Stimulated activated CD4-positive, alpha-beta T cell treated with anti-CD3 and anti-CD28 coated beads, Interleukin-4, amount 100 ng/mL, for 48 hours (primary cell): ENCODE results near the gene PTPN13.

Experiments used
- DNase-seq, 2 donors: peaks; one replicate each; pipeline ENCODE4 v3.0.0-alpha.2; 2020; ENCODE audit warnings: low read depth in 2 of 2

The PTPN13 gene

DNA sequence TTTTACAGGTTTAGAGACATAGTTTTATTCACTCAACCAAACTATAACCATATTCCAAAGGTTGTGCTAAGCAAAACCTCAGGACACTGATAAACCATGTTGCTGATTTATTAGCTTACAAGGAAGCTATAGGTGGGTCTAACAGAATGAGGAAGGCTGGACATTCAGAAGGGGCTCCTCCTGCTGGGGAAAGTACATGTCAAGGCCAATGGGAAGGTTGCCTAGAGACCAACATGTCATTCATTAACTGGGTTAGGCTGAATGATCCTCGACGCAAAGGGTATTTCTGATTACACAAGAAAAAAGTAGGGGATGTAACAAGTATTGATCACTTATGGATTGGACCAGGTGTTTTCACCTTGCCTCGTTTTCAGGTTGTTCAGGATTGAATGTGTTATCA is 224.7 kb downstream of the PTPN13 start:
- DNase-seq, result no peak

- DNase-seq, result no peak
Observed at GRCh38 chr4:86819561-86819960, 225.4 kb downstream of the PTPN13 start.

- DNase-seq, result no peak
Observed at GRCh38 chr4:86821151-86821550, 227.0 kb downstream of the PTPN13 start.

GRCh38 chr4:86822136-86822535 is 228.0 kb downstream of the PTPN13 start:
- no peak for DNase-seq

GRCh38 chr4:86825511-86825910 is 231.4 kb downstream of the PTPN13 start:
- DNase-seq, result no peak

- DNase-seq, result no peak
Observed at GRCh38 chr4:86831262-86832130, 237.4 kb downstream of the PTPN13 start.

- DNase-seq, result no peak
Observed at GRCh38 chr4:86833615-86834014, 239.5 kb downstream of the PTPN13 start.

DNA sequence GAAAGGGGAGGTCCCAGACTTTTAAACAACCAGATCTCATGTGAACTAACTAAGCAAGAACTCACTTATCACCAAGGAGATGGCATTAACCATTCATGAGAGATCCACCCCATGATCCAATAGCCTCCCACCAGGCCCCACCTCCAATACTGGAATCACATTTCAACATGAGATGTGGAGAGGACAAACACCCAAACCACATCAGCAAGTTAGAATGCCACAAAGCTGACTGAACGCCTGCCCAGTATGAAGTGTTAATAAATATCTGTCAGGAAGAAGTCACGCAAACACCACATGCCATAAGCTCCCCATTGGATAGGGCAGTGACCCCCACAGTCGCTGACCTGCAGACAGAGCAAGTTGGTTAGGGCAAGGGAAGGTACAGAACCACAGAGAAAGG is 240.8 kb downstream of the PTPN13 start:
- DNase-seq, result no peak

GRCh38 chr4:86835677-86836076 is 241.6 kb downstream of the PTPN13 start:
- no peak for DNase-seq

DNA sequence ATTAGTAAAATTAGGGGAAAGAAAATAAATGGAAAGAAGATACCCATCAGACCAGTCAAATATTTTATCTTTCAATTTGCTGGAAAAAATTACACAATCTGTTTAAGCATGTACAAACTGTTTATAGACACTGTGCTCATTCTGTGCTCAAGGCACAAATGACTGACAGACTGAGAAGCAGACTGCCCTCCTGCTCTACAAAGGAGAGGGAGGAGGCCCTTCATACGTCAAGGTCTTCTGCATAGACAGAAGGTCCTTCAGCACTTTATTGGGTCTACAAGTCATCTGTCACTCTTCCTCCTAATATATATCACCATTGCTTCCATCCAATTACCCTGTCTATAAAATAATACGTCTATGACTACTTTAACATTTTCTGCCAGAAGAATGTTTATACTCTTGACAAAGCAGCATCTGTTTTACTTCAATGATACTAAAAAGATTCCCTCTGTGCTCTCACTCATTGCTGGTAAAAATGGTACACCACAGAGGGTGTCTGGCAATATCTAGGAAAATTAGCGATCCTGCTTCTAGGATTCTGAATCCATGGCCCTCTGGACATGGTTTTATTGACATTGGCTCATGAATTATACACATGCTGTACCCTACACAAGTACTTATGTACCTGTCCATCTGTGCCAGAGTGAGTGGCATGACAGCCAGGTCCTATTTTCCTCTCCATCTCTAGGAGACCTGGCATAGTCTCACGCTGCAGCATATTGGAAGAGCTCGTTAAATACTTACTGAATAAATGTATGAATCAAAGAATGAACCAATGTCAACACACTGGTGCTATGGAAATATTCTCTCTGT is 243.8 kb downstream of the PTPN13 start:
- DNase-seq, result no peak

DNA sequence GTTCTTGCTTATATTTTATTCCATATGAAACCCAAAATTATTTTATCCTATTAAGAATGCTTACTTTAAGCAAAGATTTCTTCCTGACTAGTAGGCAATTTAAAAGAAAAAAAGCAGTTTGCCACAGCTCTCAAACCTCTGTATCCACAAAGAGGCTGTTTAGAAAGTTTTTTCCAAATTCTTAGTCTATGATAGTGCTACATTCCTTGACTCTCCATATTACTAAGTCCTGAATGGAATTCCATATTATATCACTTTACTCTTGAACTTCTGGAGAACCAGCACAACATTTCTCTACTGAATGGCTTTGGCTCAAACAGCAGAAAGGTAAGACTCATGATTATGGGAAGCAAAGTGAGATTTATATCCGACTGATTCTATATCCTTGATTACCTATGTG is 246.7 kb downstream of the PTPN13 start:
- no peak for DNase-seq

- DNase-seq, result no peak
Observed at GRCh38 chr4:86841309-86841708, 247.2 kb downstream of the PTPN13 start.

- no peak for DNase-seq
Observed at GRCh38 chr4:86845593-86845992, 251.5 kb downstream of the PTPN13 start.

DNA sequence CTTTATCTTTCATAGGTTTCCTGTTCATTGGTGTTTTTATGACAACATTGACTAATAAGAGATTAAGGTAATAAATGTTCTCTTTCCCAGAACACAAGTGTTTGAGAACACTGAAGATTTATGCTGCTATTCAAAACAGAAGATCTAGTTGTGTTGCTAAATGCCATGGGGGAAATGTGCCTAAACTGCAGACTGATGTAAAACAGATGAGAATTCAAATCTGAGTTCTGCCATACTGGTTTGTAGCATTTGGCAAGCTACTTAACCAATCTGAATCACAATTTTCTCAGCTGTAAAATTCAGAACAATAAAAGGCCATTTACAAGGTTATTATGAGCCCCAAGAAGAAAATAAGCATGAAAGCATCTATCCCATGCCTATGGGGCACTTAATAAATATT is 252.8 kb downstream of the PTPN13 start:
- no peak for DNase-seq

DNA sequence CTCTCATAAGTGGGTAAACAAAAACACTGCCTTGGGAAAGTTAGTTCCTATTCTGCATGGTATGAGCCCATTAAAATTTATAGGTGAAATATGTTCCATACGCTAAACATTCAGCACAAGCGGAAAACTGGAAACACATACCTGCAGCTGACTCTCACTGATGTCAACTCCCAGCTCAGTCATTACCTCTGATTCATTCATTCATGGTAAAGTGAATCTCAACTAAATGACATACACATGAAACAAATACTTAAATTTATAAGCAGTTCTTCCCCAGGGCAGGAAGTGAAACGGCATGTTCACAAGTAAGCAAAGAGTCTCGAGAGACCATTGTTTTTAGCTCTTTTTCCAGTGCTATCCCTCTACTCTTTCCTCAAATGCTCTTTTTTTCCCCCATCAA is 253.5 kb downstream of the PTPN13 start:
- DNase-seq, result no peak

- no peak for DNase-seq
Observed at GRCh38 chr4:86848136-86848535, 254.0 kb downstream of the PTPN13 start.

- DNase-seq, result no peak
Observed at GRCh38 chr4:86848732-86849619, 254.9 kb downstream of the PTPN13 start, which contains the start of gene SLC10A6. Gene SLC10A6 (minus strand): TSS chr4:86849384. CDS start chr4:86849115, 269 bp downstream.

- DNase-seq, result no peak
Observed at GRCh38 chr4:86853209-86853608, 259.1 kb downstream of the PTPN13 start.

DNA sequence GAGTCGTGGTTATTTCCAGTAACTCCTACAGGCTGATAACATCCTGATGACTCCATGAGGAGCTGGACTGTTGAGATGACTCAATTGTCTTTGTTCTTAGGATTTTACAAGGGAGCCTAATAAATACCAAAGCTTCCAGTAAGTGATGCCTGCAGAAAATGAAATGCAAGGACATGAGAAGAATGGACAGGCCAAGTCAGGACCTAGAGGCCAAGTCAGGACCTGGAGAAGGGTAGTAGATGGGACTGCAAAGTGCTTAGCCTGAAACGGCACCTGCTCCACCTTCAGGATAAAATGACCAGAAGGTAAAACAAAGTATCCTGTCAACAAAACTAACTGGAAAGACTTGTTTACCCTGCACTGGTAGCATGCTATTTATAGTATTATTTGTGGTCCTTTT is 261.5 kb downstream of the PTPN13 start:
- DNase-seq, result no peak

DNA sequence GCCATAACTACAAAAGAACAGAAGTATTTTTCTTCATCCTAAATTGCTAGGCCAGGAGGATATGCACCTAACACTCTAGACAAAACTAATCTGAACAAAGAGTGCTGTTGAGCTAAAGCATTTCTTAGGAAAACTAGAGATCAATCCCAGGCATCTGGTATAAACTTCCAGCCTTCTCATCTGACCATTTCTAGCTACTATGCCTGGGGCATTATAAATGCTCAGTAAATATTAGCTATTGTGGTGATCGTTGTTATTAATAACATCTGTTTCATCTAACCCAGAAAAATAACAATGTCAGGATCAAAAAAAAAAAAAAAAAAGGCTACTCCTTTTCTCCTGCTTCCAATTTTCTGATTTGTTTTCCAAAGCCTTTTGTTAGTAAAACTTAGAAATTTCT is 262.8 kb downstream of the PTPN13 start:
- no peak for DNase-seq

- no peak for DNase-seq
Observed at GRCh38 chr4:86857341-86858052, 263.4 kb downstream of the PTPN13 start.
